Measurements from ENCODE around the gene CER1.

Gene CER1

GRCh38 chr9:14746626-14747025, 24.1 kb upstream of the CER1 start:
- H3K9ac ChIP-seq (ENCODE audit: low read depth, low read length): no peak overlapping the region
- no peaks in the 10 kb centered on the region for H3K36me3 ChIP-seq (ENCODE audit: insufficient read depth, low read length)
- H3K9me3 ChIP-seq (ENCODE audit: control insufficient read depth, insufficient read depth, low read length): no peaks in the 10 kb centered on the region
- H3K4me1 ChIP-seq (ENCODE audit: insufficient read depth, low read length): peaks cover 6% of the 10 kb centered on the region; the same call in 1 of the 2 replicates

GRCh38 chr9:14744768-14745167, 22.2 kb upstream of the CER1 start:
- H3K36me3 ChIP-seq (ENCODE audit: insufficient read depth, low read length): no peaks in the 10 kb centered on the region
- H3K9me3 ChIP-seq (ENCODE audit: control insufficient read depth, insufficient read depth, low read length): no peaks in the 10 kb centered on the region
- peaks cover under 1% of the 10 kb centered on the region; the same call in 1 of the 2 replicates for H3K4me1 ChIP-seq (ENCODE audit: insufficient read depth, low read length)
- H3K9ac ChIP-seq (ENCODE audit: low read depth, low read length): no peak overlapping the region

- Histone ChIP-seq H3K9ac (ENCODE audit: low read depth, low read length) (no peak overlapping the region), H3K36me3 (ENCODE audit: insufficient read depth, low read length) (no peaks in the 10 kb centered on the region), H3K9me3 (ENCODE audit: control insufficient read depth, insufficient read depth, low read length) (no peaks in the 10 kb centered on the region), H3K4me1 (ENCODE audit: insufficient read depth, low read length) (no peaks in the 10 kb centered on the region)
These were observed 18.8 kb upstream of the CER1 start for GRCh38 chr9:14741369-14741768.

DNA sequence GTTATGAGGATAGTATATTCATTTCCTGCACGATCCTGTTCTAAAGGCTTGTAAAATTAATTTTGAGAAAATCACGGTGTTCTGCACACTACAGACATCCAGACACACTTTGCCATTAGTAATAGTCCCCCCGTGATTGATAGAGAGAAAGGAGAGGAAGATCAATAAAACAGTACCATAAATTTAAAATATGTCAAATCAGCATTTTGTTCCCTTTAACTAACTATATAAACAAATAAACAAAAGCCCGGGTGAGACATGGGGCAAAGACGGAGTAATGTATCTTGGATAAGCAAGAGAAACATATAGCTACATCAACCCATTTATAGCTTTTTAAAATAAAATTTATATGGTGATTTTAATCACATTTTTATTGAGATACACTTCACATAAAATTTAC, 10.6 kb upstream of the CER1 start:
- no peaks in the 10 kb centered on the region for H3K4me1 ChIP-seq (ENCODE audit: insufficient read depth, low read length)
- H3K9ac ChIP-seq (ENCODE audit: low read depth, low read length): no peak overlapping the region
- H3K9me3 ChIP-seq (ENCODE audit: control insufficient read depth, insufficient read depth, low read length): no peaks in the 10 kb centered on the region
- H3K36me3 ChIP-seq (ENCODE audit: insufficient read depth, low read length): no peaks in the 10 kb centered on the region

DNA sequence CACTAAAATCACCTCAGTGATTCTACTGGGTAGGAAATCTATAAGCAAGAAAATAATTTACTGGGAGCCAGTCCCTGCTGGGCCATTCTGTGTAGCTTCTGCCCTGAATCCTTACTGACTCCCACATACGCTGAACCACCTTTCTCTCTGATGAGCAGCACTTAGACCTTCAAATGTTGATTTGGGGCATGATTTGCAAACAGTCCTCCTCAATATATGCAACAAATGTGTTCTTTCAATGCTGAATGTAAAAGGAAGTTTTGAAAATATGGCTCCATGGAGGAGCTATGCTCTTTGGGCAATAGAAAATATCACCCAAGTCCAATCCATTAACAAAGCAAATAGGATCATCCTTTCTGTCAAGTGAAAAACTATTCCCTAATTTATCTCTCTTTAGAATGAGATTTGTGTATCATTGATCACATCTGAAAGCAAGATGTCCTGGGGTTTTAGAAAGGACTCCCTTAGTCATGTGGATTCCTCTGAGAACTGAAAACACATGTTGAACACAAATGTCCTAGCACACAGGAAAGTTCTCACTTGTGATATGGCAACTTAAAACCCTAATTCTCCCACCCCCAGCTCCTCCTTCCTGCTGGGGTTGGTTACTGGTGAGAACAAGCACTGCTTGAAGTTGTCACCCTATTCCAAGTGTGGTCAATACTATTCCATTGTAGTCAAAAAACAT, 8.9 kb upstream of the CER1 start:
- H3K9me3 ChIP-seq (ENCODE audit: control insufficient read depth, insufficient read depth, low read length): no peaks in the 10 kb centered on the region
- no peaks in the 10 kb centered on the region for H3K4me1 ChIP-seq (ENCODE audit: insufficient read depth, low read length)
- no peaks in the 10 kb centered on the region for H3K36me3 ChIP-seq (ENCODE audit: insufficient read depth, low read length)
- no peak overlapping the region for H3K9ac ChIP-seq (ENCODE audit: low read depth, low read length)

DNA sequence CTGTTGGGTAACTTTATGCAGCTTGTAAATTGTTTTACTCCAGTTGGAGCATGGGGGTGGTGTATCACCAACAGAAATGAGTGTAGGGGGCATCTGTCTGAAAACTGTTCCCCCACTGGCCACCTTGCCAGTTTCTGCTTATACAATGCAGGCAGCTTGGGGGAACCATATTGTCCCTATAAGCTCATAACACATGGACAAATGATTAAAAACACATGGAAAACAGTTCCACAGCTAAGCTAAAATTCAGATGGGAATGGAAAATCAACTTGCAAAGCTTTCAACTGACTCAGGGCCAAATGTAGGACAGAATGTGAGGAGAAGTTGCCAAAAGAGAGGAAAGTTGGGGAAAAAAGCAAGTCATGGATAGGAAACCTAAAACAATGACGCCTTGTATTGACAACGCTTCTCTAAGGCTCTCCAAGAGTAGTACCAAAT, 7.9 kb upstream of the CER1 start:
- Histone ChIP-seq H3K4me1 (ENCODE audit: insufficient read depth, low read length) (no peaks in the 10 kb centered on the region), H3K36me3 (ENCODE audit: insufficient read depth, low read length) (no peaks in the 10 kb centered on the region), H3K9ac (ENCODE audit: low read depth, low read length) (no peak overlapping the region), H3K9me3 (ENCODE audit: control insufficient read depth, insufficient read depth, low read length) (no peaks in the 10 kb centered on the region)

DNA sequence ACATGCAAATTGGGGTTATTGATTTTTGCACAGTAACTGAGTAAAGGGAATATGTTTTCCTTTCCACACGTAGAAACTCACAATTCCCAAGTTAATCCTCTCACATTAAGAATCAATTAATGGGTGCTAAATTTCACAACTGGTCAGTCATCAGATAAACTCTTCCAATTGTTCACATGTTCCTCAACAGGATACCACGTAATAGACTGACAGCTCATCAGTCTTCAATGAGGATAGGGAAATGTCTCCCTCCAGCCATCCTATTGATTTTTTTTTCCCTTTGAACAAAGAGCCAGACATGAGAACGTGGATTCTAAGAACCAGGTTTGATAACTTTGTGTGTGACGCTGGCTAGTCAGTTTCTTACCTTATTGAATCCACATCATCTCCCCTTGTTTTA, 768 bp upstream of the CER1 start:
- H3K4me1 ChIP-seq (ENCODE audit: insufficient read depth, low read length): peaks cover 10% of the 10 kb centered on the region; the same call in 1 of the 2 replicates
- no peak overlapping the region for H3K9ac ChIP-seq (ENCODE audit: low read depth, low read length)
- no peaks in the 10 kb centered on the region for H3K36me3 ChIP-seq (ENCODE audit: insufficient read depth, low read length)
- no peaks in the 10 kb centered on the region for H3K9me3 ChIP-seq (ENCODE audit: control insufficient read depth, insufficient read depth, low read length)

GRCh38 chr9:14719231-14719923, 3.2 kb downstream of the CER1 start:
- no peaks in the 10 kb centered on the region for H3K36me3 ChIP-seq (ENCODE audit: insufficient read depth, low read length)
- H3K9me3 ChIP-seq (ENCODE audit: control insufficient read depth, insufficient read depth, low read length): no peaks in the 10 kb centered on the region
- H3K9ac ChIP-seq (ENCODE audit: low read depth, low read length): no peak overlapping the region; the same call in 1 of the 2 replicates
- H3K4me1 ChIP-seq (ENCODE audit: insufficient read depth, low read length): peaks cover 10% of the 10 kb centered on the region; the same call in 1 of the 2 replicates

GRCh38 chr9:14715102-14715501, 7.4 kb downstream of the CER1 start:
- Histone ChIP-seq H3K4me1 (ENCODE audit: insufficient read depth, low read length) (no peaks in the 10 kb centered on the region), H3K36me3 (ENCODE audit: insufficient read depth, low read length) (no peaks in the 10 kb centered on the region), H3K9ac (ENCODE audit: low read depth, low read length) (no peak overlapping the region), H3K9me3 (ENCODE audit: control insufficient read depth, insufficient read depth, low read length) (no peaks in the 10 kb centered on the region; the same call in 1 of the 2 replicates)

DNA sequence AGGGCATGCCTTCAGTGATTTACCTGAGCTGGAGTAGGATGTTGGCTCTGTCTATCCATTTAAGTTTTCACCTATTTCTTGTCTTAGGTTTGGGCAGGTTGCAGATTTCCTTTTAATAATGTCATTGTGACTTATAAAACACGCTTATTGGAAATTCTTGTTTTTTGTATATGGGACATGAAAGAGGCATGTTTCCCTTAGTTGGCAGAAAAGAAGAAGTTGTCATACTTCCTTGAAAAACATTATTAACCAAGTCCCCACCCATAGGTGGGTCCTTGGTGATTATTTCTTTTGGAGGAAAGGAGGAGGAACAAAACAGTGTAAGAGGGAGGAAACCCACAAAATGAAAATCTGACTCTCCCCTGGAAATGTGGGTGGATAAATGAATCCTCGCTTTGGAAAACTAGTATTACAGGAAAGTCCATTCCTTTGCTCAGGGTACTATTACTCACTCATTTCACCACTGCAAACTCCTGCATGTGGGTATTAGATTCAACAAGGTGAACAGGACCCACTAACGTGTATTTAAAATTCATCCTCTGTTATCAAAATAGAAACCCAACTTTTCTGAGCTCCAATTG, 9.3 kb downstream of the CER1 start:
- Histone ChIP-seq H3K9ac (ENCODE audit: low read depth, low read length) (no peak overlapping the region), H3K36me3 (ENCODE audit: insufficient read depth, low read length) (no peaks in the 10 kb centered on the region), H3K4me1 (ENCODE audit: insufficient read depth, low read length) (no peaks in the 10 kb centered on the region), H3K9me3 (ENCODE audit: control insufficient read depth, insufficient read depth, low read length) (no peaks in the 10 kb centered on the region; the same call in 1 of the 2 replicates)

DNA sequence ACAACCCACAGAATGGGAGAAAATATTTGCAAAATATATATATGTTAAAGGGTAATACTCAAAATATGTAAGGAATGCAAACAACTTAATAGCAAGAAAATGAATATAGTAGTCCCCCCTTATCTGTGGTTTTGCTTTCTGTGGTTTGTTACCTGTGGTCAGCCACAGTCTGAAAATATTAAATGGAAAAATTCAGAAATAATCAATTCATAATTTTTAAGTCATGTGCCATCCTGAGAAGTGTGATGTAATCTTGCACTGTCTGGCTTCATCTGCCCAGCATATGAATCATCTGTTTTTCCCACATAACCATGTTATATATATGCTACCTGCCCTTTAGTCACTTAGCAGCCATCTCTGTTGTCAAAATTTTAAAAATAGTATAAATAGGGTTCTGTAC, 11.7 kb downstream of the CER1 start:
- Histone ChIP-seq H3K36me3 (ENCODE audit: insufficient read depth, low read length) (peaks cover under 1% of the 10 kb centered on the region; the same call in 1 of the 2 replicates), H3K4me1 (ENCODE audit: insufficient read depth, low read length) (no peaks in the 10 kb centered on the region), H3K9ac (ENCODE audit: low read depth, low read length) (no peak overlapping the region), H3K9me3 (ENCODE audit: control insufficient read depth, insufficient read depth, low read length) (no peaks in the 10 kb centered on the region; the same call in 1 of the 2 replicates)

DNA sequence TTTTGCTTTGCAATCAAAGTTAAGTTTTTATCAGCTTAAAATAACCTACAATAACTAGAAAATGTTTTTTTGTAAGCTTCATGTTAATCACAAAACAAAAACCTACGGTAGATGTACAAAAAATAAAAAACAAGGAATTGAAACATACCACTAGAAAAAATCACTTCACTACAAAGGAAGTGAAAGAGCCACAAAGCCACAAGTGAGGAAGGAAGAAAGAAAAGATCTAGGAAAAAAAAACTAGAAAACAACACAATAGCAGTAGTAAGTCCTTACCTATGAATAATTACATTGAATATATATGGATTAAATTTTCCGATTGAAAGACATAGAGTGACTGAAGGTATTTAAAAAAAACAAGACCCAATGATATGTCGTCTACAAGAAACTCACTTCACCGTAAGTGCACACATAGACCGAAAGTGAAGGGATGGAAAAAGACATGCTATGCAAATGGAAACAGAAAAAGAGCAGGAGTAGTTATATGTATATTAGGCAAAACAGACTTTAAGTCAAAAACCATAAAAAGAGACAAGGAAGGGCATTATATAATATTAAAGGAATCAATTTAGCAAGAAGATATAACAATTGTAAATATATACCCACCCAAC, 15.9 kb downstream of the CER1 start:
- Histone ChIP-seq H3K9me3 (ENCODE audit: control insufficient read depth, insufficient read depth, low read length) (no peaks in the 10 kb centered on the region; the same call in 1 of the 2 replicates), H3K4me1 (ENCODE audit: insufficient read depth, low read length) (no peaks in the 10 kb centered on the region), H3K36me3 (ENCODE audit: insufficient read depth, low read length) (peaks cover 2% of the 10 kb centered on the region; the same call in 1 of the 2 replicates), H3K9ac (ENCODE audit: low read depth, low read length) (no peak overlapping the region)

DNA sequence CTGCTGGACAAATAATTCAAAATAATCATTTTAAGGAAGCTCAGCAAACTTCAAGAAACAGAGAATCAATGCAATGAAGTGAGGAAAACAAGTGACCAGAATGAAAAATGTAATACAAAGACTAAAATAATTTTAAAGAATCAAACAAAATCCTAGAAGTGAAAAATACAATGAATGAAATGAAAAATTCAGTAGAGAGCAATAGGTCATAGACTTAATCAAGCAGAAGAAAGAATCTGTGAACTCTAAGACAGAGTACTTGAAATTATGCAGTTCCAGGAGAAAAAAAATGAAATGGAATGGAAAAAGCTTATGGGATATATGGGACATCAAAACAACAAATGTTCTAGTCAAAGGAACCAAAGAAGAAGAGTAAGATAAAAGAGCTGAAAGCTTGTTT, 17.5 kb downstream of the CER1 start:
- Histone ChIP-seq H3K4me1 (ENCODE audit: insufficient read depth, low read length) (no peaks in the 10 kb centered on the region), H3K9ac (ENCODE audit: low read depth, low read length) (no peak overlapping the region), H3K36me3 (ENCODE audit: insufficient read depth, low read length) (peaks cover 2% of the 10 kb centered on the region; the same call in 1 of the 2 replicates), H3K9me3 (ENCODE audit: control insufficient read depth, insufficient read depth, low read length) (no peaks in the 10 kb centered on the region; the same call in 1 of the 2 replicates)

GRCh38 chr9:14704281-14704680, 18.3 kb downstream of the CER1 start:
- H3K36me3 ChIP-seq (ENCODE audit: insufficient read depth, low read length): peaks cover 2% of the 10 kb centered on the region; the same call in 1 of the 2 replicates
- no peaks in the 10 kb centered on the region for H3K4me1 ChIP-seq (ENCODE audit: insufficient read depth, low read length)
- H3K9me3 ChIP-seq (ENCODE audit: control insufficient read depth, insufficient read depth, low read length): no peaks in the 10 kb centered on the region; the same call in 1 of the 2 replicates
- H3K9ac ChIP-seq (ENCODE audit: low read depth, low read length): no peak overlapping the region
